ENCODE results near the gene HAO1. TPM values are rescaled to one million over a fixed set of nuclear protein-coding genes. Genes with fewer than 3 reads are reported as not detected.

Gene HAO1
- total and polyA plus RNA-seq, 2 donors (not counting 3 experiments of a cell fraction or from before 2014, with no cell fraction given): not detected

DNA sequence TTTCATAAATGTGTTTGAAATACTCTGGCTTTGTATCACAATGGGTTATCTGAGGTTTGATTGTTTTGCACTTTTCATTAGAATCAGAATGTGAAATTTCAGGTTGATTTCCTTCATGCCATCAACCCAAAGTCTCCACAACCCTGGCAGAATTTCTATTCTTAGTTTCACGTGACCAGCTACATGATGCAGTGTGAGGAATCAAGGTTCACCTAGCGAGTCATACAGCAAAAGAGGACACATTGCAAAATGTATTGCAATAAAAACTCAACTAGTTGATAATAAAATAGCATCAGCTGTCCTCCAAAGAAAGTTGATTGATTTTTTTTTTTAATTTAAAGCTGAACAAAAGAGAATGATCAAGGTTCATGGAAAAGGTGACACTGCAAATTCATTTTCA is 2.2 kb downstream of the HAO1 start:
- intact Hi-C loops (cut with micrococcal nuclease): loop anchor here (5.0 to 10.0 kb wide), 2 partner anchors 194 to 447 kb away; partner anchors contain the start of gene PLCB1
- no peaks in the 10 kb centered on the region for H3K79me2 ChIP-seq (ENCODE audit: control insufficient read depth, insufficient read depth, low read length)
- no TSS peak for BruUV-seq (replicated peaks)
- POLR2A ChIA-PET: no interaction called here
- FAIRE-seq (no peak), DNase-seq (ENCODE audit: low read depth, low spot score) (no peak)
- peaks cover 10% of the 10 kb centered on the region for H3K4me1 ChIP-seq (ENCODE audit: control insufficient read depth, extremely low read depth, insufficient read depth, low read length)
- H3K4me2 ChIP-seq (ENCODE audit: insufficient read depth, low read length): no peak overlapping the region
- H3K9me3 ChIP-seq (replicated peaks; ENCODE audit: control insufficient read depth, insufficient read depth, low read length): no peaks in the 10 kb centered on the region
- H3K4me3 ChIP-seq (replicated peaks in 1 of 3; ENCODE audit: insufficient read depth in 1 of 3, low read depth in 1 of 3, low read length in 3 of 3): no peak overlapping the region
- dilution Hi-C loops (cut with MboI; ENCODE audit: extremely low pct_ligation_motif_present, low sequenced_read_pairs): no loop called here
- no peak overlapping the region for H3K9ac ChIP-seq (replicated peaks; ENCODE audit: extremely low read depth, insufficient read depth, low read length)
- H4K20me1 ChIP-seq (replicated peaks; ENCODE audit: control insufficient read depth, extremely low read depth, insufficient read depth, low read length): no peaks in the 10 kb centered on the region
- TF ChIP-seq, protein P1, sequence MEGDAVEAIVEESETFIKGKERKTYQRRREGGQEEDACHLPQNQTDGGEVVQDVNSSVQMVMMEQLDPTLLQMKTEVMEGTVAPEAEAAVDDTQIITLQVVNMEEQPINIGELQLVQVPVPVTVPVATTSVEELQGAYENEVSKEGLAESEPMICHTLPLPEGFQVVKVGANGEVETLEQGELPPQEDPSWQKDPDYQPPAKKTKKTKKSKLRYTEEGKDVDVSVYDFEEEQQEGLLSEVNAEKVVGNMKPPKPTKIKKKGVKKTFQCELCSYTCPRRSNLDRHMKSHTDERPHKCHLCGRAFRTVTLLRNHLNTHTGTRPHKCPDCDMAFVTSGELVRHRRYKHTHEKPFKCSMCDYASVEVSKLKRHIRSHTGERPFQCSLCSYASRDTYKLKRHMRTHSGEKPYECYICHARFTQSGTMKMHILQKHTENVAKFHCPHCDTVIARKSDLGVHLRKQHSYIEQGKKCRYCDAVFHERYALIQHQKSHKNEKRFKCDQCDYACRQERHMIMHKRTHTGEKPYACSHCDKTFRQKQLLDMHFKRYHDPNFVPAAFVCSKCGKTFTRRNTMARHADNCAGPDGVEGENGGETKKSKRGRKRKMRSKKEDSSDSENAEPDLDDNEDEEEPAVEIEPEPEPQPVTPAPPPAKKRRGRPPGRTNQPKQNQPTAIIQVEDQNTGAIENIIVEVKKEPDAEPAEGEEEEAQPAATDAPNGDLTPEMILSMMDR (IDR thresholded peaks at IDR 0.05; ENCODE audit: extremely low read depth in 1 of 2, insufficient read depth in 1 of 2, low read depth in 1 of 2, low read length in 2 of 2): no peak
- TF ChIP-seq EZH2 (IDR thresholded peaks at IDR 0.05; ENCODE audit: borderline replicate concordance, low read depth, low read length, severe bottlenecking) (no peak), POLR2A (IDR thresholded peaks at IDR 0.05; ENCODE audit: low read depth, low read length) (no peak), GATA2 (IDR thresholded peaks at IDR 0.05; ENCODE audit: insufficient read depth, insufficient read length, low read depth, low read length) (no peak), POLR2AphosphoS5 (IDR thresholded peaks at IDR 0.05; ENCODE audit: insufficient read depth, low read depth, low read length) (no peak), FOS (IDR thresholded peaks at IDR 0.05; ENCODE audit: borderline replicate concordance, insufficient read depth, low read length) (no peak), MYC (IDR thresholded peaks at IDR 0.05; ENCODE audit: low read depth, low read length) (no peak), JUN (IDR thresholded peaks at IDR 0.05; ENCODE audit: borderline replicate concordance, insufficient read depth, insufficient read length, low read depth) (no peak), MAX (IDR thresholded peaks at IDR 0.05; ENCODE audit: insufficient read depth, insufficient read length) (no peak)
- H3K27me3 ChIP-seq (ENCODE audit: control insufficient read depth in 2 of 2, insufficient read depth in 2 of 2, low read length in 2 of 2): no peaks in the 10 kb centered on the region
- H2AFZ ChIP-seq (ENCODE audit: low read depth, low read length): no peak overlapping the region
- H3K9me1 ChIP-seq (replicated peaks; ENCODE audit: control insufficient read depth, extremely low read depth, insufficient read depth, low read length): no peaks in the 10 kb centered on the region
- CTCF ChIA-PET: interaction anchor here (0.9 to 6.3 kb wide), 4 partner anchors 51 to 791 kb away, joined by 3 to 531 read pairs (median 42); no protein-coding TSS in a partner anchor
- H3K36me3 ChIP-seq (ENCODE audit: control insufficient read depth in 2 of 2, extremely low read depth in 1 of 2, insufficient read depth in 2 of 2, low read length in 2 of 2): no peaks in the 10 kb centered on the region
- H3K27ac ChIP-seq (ENCODE audit: insufficient read depth, low read depth, low read length): no peak overlapping the region

All from endothelial cell of umbilical vein (primary cell).